IPS-NIHi7 (cell line): ENCODE data around the gene HS1BP3.
A peak's percentile ranks its signal among the peaks of the same experiment; 100 is the strongest.

Experiments used
- DNase-seq: peaks from one replicate; pipeline ENCODE4 v3.0.0; 2012; ENCODE audit warnings: mixed read lengths; ENCODE audit errors: extremely low spot score

The HS1BP3 gene

GRCh38 chr2:20585710-20586594 lies 64.9 kb downstream of the HS1BP3 start:
- no peak for DNase-seq

DNA sequence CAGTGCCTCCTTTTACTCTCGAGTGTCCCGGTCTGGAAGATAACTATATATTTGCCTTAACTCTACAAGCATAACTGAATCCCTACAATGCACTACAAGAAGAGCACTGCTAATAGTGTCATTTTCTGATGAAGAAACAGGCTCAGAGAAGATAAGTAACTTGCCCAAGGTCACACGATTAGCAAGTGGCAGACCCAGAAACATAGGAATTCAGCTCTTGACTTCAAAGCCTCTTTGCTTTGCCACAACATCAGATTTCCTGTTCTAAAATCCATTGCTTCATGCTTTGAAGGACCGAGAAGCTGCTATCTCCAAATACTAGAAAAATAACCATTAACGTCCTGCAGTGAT lies 65.6 kb downstream of the HS1BP3 start:
- DNase-seq: no peak

GRCh38 chr2:20584399-20585358 lies 66.2 kb downstream of the HS1BP3 start:
- peak; percentile 81 for DNase-seq

DNA sequence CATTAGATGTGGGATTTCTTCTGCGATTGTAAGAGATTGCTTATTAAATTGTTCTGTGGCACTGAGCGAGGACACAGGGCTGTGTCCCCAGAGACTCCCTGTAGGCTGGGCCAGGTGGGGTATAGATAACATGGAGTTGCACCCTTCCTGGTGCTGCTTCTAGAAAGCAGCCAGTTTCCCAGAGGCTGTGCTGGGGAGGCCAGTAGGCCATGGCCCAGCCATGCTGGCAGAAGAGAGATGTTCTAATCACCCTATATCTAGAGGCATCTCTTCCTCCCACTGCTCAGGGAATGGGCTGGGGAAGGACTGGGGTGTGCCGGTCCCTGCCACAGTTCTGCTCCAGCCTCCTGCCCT lies 66.9 kb downstream of the HS1BP3 start:
- no peak for DNase-seq

GRCh38 chr2:20583425-20583881 lies 67.4 kb downstream of the HS1BP3 start:
- no peak for DNase-seq

- DNase-seq: no peak
Measured at GRCh38 chr2:20582600-20583221, 68.2 kb downstream of the HS1BP3 start.

DNA sequence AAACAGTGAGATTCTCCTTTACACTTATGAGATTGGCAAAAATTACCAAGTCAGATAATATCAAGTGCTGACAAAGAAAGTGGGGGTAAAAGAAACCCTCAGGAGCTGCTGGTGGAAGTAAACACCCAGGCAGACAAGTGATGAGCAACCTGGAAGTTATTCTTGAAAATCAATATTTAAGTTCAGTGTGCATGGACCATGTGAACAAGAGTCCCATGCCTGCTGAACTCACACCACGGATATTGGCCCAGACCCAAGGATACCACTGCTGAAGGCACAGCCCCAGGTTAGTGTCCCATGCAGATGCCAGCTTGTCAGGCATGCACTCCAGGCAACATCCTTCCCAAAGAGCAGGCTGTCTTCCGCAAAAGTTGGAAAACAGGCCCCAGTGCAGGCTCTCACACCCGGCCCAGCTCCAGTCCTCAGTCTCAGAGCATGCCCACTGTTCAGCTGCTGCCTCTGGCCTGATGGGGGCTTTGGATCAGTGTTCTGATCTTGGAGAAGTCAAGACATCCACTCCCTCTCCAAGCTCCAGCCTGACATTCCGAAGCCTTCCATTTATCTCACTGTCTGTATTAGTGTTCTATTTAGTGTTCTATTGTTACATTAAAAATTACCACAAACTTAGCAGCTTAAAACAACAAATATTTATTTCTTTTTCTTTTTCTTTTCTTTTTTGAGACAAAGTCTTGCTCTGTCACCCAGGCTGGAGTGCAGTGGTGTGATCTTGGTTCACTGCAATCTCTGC lies 70.0 kb downstream of the HS1BP3 start:
- no peak for DNase-seq

DNA sequence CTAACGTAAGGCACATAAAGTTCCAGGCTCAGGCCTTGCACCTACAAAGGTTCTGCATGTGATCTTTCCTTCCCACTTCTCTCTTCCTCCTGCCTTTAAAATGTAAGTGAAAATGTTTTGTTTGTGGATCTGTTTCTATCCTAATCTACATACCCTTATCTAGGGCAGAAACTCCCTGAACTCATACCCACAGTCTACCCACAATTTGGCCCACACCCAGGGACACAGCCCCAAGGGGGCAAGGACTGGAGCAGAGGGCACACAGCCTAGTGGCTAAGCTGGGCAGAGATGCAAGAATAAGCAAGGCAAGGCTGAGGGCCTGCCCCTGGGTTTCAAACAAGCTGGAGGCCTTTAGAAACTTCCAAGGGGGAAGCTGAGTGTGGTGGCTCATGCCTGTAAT lies 71.0 kb downstream of the HS1BP3 start:
- no peak for DNase-seq

- DNase-seq: peak; percentile 75
Measured at GRCh38 chr2:20578895-20579825, 71.7 kb downstream of the HS1BP3 start.

- no peak for DNase-seq
Measured at GRCh38 chr2:20578266-20578894, 72.5 kb downstream of the HS1BP3 start.

DNA sequence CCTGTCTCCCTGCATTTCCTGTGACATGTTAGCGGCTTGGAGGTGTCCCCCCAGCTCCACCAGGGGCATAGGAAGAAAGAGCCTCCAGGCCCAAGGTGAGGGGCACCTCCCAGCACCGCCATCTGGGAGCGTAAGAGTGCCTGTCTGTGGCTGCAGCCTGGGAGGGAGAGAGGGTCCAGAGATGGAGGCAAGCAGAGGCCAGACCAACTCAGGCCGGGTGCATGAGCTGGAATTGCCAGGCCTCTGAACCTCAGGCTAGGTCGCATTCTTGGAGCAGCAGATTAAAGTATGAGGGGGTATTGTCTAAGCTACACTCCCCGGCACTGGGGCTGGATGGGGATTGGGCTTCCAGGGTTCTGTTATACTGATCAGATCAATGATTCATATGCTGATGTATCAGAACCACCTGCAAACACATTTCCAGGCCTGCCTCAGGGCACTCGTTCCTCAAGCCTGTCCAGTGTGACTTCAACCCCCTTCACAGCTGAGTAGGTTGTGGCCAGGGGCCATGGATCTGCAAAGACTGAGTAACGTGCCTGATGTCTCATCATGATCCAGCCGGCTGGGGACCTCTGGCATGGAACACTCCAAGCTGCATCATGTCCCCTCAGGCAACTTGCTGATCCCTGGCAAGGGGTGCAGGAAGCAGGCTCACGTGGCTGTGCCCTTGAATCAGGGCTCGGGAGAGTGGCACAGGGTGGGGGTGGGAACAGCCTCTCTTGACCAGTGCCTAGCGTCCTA lies 73.2 kb downstream of the HS1BP3 start:
- no peak for DNase-seq

GRCh38 chr2:20576598-20577115 lies 74.2 kb downstream of the HS1BP3 start:
- DNase-seq: no peak

- DNase-seq: no peak
Measured at GRCh38 chr2:20575935-20576597, 74.8 kb downstream of the HS1BP3 start.

- DNase-seq: no peak
Measured at GRCh38 chr2:20575414-20575813, 75.5 kb downstream of the HS1BP3 start.

DNA sequence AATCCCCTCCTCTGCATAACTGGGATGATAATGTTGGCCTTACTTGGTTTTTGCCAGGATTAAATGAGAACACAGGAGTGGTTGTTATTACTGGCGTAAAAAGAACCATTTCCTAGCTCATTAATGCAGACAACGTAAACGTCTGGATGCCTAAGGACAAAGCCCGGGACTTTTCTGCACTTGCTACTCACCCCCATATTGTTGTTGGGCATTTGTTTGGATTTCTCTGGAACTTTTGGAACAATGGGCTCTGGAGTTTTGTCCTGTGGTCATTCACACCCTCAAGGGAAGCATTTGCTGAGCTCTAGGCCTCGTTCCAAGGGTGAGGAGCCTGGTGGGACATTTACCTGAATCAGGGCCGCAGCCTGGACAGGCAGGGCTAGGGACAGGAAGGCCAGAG lies 76.0 kb downstream of the HS1BP3 start:
- DNase-seq: no peak

- no peak for DNase-seq
Measured at GRCh38 chr2:20574423-20574911, 76.4 kb downstream of the HS1BP3 start.

DNA sequence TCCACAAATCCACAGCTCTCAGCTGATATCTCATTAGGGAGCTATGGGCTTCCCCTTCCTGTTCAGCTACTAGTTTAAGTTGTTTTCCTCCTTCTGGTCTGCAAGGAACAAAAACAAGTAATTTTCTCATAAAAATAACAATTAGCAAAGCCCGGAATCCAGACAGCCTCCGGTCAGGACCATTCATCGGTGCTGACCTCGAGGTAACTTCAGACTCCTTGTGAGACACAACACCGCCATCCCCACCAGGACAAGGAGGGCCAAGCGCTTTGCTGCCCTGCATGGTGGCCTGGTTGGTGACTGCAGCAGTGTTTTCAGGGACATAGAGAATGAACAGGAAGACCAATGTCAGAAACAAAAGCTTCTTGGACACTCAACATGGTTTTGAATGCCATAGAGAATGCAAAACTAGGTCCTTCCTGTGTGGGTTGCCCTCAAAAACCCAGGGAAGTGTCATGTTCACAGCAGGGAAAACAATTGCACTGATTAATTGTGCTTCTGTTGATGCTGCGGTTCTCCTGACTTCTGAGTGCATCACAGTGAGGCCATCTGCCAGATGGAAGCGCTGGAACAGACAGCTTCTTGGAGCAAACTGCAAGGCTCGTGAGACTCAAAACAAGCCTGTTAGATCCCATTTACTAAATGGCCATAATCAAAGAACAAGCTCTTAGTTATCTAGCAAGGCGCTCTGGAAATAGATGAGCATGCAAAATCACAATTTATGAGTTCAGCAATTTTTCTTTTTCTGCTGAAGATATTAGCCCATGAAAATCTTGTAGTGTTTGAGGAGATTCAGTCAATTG lies 77.1 kb downstream of the HS1BP3 start:
- DNase-seq: no peak
